ENCODE data around the gene TECR. TPM values are rescaled to one million over a fixed set of nuclear protein-coding genes. Genes with fewer than 3 reads are reported as not detected.

TECR gene
- total and polyA plus RNA-seq, 2 donors (not counting 3 experiments of a cell fraction or from before 2014, with no cell fraction given): 109 to 193 TPM

DNA sequence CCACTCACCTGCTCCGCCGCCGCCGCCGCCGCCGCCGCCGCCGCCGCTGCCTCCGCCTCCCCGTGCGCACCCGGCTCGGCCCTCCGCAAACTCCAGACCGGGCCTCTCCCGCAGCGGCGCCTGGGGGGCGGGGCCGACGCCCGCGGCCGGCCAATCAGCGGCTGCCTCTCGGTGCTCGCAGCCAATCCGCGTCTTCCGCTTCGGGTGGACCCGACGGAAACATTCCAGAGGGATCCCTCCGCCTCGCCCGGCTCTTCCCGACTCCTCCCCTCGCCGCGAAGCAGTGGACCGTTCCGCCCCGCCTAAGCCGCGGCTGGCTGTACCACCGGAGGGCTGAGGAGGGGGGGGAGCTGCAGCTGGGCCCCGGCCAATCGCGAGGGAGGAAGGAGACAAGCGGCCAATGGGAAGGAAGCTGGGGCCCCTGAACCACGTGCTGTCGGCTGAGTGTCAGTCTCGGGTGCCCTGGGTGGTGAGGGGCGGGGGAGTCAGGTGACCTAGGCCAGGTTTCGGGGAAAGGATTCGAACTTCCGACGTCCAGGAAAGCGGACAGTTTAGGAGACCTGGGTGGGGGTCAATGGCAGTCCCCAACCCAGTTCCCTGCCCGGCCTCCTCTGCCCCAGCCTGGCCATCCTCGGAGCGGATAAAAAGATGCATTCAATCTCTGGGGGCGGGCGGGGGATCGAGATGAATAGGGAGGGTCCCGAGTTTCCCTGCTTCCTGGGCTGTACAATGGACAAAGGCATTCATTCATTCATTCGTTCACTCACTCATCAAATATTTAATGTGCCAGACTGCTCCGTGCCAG lies 33.2 kb upstream of the TECR start, which contains the start of gene GIPC1:
Gene GIPC1, minus strand, starts transcription at position 99 of the 805 bp plus-strand sequence. CDS start 13,151 bp downstream, outside the sequence.
- H3K4me1 ChIP-seq (ENCODE audit: control insufficient read depth, extremely low read depth, insufficient read depth, low read length): peaks cover 23% of the 10 kb centered on the region
- H4K20me1 ChIP-seq (replicated peaks; ENCODE audit: control insufficient read depth, extremely low read depth, insufficient read depth, low read length): no peaks in the 10 kb centered on the region
- peaks cover 23% of the 10 kb centered on the region for H3K79me2 ChIP-seq (ENCODE audit: control insufficient read depth, insufficient read depth, low read length)
- peak within 1 kb of the TSS; percentile 61 for H2AFZ ChIP-seq (ENCODE audit: low read depth, low read length)
- FAIRE-seq: peak; percentile 99
- peaks cover 0 to 5% of the 10 kb centered on the region in 2 experiments for H3K36me3 ChIP-seq (ENCODE audit: control insufficient read depth in 2 of 2, extremely low read depth in 1 of 2, insufficient read depth in 2 of 2, low read length in 2 of 2)
- intact Hi-C loops (cut with micrococcal nuclease): loop anchor here (1.0 kb wide), 1 partner anchor 21 kb away; no protein-coding TSS in a partner anchor
- CTCF ChIA-PET: interaction anchor here (0.7 to 2.9 kb wide), 8 partner anchors 9 to 24 kb away, joined by 3 to 13 read pairs (median 4); partner anchors contain the start of gene PTGER1
- peak within 1 kb of the TSS; percentile 50 to 95 (median 68) for H3K4me3 ChIP-seq (replicated peaks in 1 of 3; ENCODE audit: insufficient read depth in 1 of 3, low read depth in 1 of 3, low read length in 3 of 3)
- TF ChIP-seq JUN (IDR thresholded peaks at IDR 0.05; ENCODE audit: borderline replicate concordance, insufficient read depth, insufficient read length, low read depth) (no peak), EZH2 (IDR thresholded peaks at IDR 0.05; ENCODE audit: borderline replicate concordance, low read depth, low read length, severe bottlenecking) (no peak), POLR2AphosphoS5 (IDR thresholded peaks at IDR 0.05; ENCODE audit: insufficient read depth, low read depth, low read length) (peak; percentile 68), POLR2A (IDR thresholded peaks at IDR 0.05; ENCODE audit: low read depth, low read length) (no peak), MYC (IDR thresholded peaks at IDR 0.05; ENCODE audit: low read depth, low read length) (peak; percentile 71), GATA2 (IDR thresholded peaks at IDR 0.05; ENCODE audit: insufficient read depth, insufficient read length, low read depth, low read length) (no peak), FOS (IDR thresholded peaks at IDR 0.05; ENCODE audit: borderline replicate concordance, insufficient read depth, low read length) (no peak)
- TF ChIP-seq, protein P1, sequence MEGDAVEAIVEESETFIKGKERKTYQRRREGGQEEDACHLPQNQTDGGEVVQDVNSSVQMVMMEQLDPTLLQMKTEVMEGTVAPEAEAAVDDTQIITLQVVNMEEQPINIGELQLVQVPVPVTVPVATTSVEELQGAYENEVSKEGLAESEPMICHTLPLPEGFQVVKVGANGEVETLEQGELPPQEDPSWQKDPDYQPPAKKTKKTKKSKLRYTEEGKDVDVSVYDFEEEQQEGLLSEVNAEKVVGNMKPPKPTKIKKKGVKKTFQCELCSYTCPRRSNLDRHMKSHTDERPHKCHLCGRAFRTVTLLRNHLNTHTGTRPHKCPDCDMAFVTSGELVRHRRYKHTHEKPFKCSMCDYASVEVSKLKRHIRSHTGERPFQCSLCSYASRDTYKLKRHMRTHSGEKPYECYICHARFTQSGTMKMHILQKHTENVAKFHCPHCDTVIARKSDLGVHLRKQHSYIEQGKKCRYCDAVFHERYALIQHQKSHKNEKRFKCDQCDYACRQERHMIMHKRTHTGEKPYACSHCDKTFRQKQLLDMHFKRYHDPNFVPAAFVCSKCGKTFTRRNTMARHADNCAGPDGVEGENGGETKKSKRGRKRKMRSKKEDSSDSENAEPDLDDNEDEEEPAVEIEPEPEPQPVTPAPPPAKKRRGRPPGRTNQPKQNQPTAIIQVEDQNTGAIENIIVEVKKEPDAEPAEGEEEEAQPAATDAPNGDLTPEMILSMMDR (IDR thresholded peaks at IDR 0.05; ENCODE audit: extremely low read depth in 1 of 2, insufficient read depth in 1 of 2, low read depth in 1 of 2, low read length in 2 of 2): no peak
- TF ChIP-seq, protein P2, sequence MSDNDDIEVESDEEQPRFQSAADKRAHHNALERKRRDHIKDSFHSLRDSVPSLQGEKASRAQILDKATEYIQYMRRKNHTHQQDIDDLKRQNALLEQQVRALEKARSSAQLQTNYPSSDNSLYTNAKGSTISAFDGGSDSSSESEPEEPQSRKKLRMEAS (IDR thresholded peaks at IDR 0.05; ENCODE audit: insufficient read depth, insufficient read length): peak; percentile 87
- H3K9me3 ChIP-seq (replicated peaks; ENCODE audit: control insufficient read depth, insufficient read depth, low read length): no peaks in the 10 kb centered on the region
- no peak within 1 kb of the TSS for H3K27ac ChIP-seq (ENCODE audit: insufficient read depth, low read depth, low read length)
- peak within 1 kb of the TSS; percentile 17 for H3K9ac ChIP-seq (replicated peaks; ENCODE audit: extremely low read depth, insufficient read depth, low read length)
- POLR2A ChIA-PET: interaction anchor here (0.6 to 1.6 kb wide), 2 partner anchors 22 to 36 kb away, joined by 6 to 8 read pairs; partner anchors contain the start of gene DNAJB1
- no TSS peak for BruUV-seq (replicated peaks)
- dilution Hi-C loops (cut with MboI; ENCODE audit: extremely low pct_ligation_motif_present, low sequenced_read_pairs): no loop called here
- DNase-seq (ENCODE audit: low read depth, low spot score): peak; percentile 99
- no peaks in the 10 kb centered on the region for H3K27me3 ChIP-seq (ENCODE audit: control insufficient read depth in 2 of 2, insufficient read depth in 2 of 2, low read length in 2 of 2)
- H3K4me2 ChIP-seq (ENCODE audit: insufficient read depth, low read length): peak within 1 kb of the TSS; percentile 83
- no peaks in the 10 kb centered on the region for H3K9me1 ChIP-seq (replicated peaks; ENCODE audit: control insufficient read depth, extremely low read depth, insufficient read depth, low read length)
